IPS-NIHi7 (cell line): ENCODE measurements around the gene PRR22.
"Not testable (repeated sequence)": the region's sequence is repeated elsewhere in the genome, so short reads cannot be mapped to it uniquely, and the experiment has no call there.

Experiments used
- DNase-seq: peaks from one replicate; pipeline ENCODE4 v3.0.0; 2012; ENCODE audit warnings: mixed read lengths; ENCODE audit errors: extremely low spot score

The PRR22 gene

DNA sequence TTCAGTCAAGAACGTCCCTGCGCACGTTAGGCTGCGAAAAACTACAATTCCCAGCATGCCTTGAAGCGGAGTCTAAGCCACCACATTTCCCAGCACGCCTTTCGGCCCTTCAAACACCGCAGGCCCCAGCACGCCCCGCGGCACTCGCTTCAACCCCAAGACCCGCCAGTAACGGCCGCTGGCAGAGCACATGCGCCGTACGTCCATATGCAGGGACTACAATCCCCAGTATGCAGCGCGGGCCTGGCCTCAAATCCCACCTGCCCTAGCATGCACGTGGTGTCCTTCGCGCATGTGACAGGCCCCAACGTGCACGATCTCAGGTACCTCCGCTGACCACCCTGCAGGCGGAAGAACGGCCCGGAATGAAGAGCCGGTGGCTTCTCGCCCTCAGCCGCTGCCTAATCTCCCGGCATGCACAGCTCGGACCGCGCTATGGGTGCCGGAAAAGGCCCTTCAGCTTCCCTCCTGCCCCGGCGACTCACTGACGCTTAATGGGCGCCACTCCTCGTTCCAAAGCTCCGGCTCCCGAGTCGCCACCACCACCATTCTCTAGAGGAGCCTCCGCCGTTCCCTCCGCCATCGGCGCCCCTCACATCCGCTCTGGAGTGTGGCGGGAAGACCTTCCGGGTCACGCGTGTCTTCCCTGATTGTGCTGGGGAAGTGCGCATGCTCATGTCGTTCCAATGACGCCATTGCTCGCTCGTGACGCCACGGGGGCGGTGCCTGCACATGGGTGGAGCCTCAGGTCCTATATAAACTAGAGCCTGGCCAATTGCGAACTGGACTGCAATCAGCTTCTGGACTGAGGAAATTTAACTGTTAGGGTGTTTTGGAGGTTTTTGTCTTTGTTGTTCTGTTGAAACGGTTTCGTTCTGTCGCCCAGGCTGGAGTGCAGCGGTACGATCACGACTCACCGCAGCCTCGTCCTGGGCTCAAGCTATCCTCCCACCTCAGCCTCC is 6.3 kb upstream of the PRR22 start, which contains the start of gene DUS3L:
TSS of gene DUS3L (minus strand) at position 605 of the 962 bp plus-strand sequence. CDS start at position 583, 22 bp downstream.
- peak; percentile 99 for DNase-seq

DNA sequence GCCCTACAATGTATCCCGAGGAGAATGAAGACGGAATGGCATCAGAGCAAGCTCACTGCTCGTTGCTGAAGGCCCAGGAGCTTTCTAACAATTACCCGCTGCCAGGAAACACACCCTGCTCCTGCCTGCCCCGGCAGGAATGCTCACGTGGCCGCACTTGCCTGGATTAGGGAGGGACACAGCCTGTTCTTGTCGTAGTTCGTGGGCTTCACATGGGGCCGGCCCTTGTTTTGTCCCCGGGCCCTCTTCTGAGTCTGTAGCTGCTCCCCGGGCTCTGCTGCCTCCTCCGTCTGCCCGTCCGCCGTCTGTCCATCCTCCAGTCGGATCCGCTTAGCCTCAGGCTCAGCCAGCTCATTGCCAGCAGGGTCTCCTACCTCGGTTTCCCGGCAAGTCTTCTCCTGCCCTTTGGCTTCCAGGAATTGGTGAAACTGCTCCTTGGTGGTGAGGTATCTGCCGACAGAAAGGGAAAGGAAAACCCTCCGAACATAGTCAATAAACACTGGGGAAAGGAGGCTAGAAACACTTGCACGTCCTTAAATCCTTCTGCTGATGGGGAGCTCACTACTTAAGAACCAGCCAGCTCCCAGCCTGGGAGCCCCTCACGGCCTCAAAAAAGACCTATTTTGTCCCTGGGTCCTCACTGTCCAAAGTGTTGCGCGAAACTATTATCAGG is 5.5 kb upstream of the PRR22 start:
- DNase-seq: no peak

DNA sequence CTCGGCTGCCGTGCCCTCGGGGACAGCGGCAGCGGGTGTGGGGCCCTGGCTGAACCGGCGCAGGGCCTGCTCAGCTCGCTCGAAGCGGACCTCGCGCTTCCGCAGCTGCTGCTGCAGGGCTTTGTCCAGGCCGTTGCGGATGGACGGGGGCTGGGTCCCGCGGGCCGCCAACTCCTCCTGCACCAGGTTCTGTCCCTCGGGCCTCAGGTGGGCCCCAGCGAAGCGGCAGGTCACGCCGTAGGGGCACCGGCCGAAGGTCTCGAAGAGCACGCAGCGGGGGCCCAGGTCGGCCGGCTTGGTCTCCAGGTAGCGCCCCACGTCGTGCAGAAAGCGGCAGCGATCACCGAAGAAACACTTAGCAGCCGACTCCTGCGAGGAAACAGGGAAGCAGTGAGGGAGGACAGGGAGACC is 4.8 kb upstream of the PRR22 start:
- DNase-seq: no peak

DNA sequence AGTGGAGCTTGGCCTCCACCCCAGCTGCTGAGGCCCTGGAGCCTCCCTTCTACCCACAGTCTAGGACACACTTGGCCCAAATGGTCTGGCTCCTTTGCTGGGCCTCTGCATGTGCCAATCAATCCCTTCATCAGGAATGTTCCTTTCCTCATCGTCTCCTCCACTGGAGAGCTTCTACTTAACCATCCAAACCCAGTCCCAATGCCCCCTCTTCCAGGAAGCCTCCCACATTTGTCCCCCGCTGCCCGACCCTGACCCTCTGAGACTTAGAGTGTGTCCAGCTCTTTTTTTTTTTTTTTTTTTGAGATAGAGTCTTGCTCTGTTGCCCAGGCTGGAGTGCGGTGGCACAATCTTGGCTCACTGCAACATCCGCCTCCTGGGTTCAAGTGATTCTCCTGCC is 3.9 kb upstream of the PRR22 start:
- no peak for DNase-seq

DNA sequence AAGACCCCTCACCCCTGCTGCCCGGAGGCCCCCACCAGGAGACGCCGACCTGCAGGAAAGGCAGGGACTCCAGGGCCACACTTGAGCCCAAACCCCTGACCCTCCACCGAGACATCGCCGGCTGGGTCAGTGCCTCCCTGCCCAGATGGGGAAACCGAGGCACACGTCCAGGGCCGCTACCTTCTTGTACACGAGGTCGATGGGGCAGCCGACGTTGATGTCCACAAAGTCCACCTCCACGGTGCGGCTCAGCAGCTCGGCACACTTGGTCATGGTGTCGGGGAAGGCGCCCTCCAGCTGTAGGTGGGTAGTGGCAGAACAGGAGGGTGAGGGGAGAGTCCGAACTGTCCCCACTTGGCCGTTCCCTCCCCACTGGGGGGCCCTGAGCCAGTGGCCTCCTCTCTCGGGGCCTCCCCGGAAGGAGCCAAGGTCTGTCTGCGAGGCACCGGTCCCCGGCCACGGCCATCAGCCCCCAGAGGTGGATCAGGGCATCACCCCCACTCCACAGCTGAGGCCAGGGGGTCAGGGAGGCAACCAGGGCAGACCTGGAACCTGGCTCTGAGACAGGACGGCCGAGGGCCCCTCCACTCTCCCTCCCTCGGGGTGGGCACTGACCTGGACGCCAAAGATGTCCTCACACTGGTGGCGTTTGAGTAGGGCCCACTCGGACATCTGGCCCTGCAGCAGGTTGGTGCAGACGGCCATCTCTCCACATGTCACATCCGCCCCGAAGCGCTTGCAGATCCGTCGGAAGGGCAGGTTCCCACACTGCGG is 3.0 kb upstream of the PRR22 start:
- DNase-seq: no peak

DNA sequence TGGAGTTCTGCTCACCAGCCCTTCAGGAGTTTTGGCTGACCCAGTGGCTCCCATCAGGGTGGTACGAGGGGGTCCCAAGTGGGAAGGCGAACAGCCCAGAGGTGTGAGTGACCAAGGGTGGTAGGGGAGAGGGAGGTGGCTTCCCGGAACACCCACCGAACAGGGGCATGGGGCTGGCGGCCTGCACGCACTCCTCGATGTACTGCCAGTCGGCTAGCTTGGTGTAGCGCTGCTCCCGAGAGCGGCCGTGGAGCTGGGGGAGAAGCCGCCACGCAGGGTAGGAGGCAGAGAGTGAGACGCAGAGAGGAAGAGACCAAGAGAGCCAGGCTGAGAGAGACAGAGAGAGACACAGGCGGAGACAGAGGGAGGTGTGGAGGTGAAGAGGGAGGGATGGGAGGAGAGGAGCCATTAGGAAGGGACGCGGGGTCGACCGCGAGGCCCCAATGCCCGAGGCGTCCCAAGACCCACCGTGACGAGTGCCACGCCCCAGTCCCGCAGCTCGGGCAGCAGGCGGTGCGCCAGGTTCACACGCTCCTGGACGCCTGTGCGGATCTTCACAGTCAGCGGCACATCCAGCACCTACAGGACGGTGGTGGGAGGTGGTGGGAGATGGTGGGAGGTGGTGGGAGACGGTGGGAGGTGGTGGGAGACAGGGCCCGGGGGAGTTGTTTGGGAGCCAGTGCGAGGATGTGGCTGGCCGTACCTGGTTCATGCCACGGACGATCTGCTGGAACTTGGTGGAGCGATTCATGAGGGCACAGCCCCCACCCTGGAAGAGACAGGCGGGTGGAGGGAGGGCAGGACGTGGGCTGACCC is 2.3 kb upstream of the PRR22 start:
- DNase-seq: no peak

DNA sequence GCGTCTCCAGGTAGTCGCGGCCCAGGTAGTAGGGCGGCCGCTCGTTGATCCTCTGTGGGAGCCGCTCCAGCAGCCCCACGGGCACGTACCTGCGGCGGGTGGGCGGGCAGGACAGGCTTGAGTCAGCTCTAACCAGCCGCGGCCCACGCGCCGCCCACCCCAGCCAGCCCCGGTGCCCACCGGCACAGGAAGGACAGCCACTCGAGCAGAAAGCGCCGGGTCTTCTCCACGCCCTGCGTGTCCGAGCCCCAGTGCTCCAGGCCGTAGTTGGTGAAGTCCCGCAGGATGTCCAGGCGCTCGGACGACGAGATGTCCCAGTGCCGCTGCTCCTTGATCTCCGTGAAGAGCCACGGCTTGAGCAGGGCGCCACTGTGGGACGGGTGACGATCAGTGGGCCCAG is 877 bp upstream of the PRR22 start:
- DNase-seq: no peak

DNA sequence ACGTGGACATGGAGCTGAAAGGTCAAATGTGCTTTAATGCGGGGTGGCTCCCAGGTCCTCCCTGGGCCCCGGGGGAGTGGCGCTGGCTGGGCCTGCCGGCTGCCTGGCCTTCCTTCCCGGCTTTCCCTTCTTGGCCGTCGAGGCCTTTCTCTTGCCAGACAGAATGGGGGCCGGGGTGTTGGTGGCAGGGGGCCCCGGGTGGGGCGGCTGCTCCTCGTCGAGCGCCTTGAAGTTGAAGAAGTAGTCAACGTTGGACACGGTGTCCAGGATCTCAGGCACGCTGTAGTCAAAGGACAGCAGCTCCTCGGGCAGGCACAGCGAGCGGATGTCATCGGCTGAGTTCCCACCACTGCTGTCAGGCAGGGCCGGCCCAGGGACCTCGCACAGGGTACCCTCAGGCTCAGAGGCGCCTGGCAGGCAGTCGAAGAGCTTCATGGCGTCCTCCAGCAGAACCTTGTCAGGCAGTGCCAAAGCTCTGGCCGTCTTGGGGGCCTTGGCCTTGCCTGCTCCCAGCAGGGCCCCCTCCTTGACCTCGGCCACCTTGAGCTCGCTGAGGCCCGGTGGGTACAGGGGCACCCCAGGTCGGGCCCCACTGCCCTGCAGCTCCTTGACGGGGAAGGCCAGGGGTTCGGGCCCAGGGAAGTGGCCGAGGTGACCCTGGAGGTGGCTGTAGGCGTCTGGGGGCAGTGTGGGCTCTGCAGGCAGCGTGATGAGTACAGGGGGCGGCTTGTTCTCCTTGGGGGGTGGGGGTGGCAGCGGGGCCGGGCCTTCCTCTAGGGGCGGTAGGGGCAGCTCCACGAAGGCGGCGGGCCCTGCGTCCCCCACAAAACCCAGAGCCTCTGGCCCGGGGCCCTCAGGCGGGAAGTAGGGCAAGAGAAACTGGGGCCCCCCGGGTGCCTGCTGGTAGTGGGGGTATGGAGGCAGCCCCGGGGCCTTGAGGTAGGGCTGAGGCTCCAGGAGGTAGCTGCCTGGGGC is 1.3 kb downstream of the PRR22 start:
- DNase-seq: no peak

DNA sequence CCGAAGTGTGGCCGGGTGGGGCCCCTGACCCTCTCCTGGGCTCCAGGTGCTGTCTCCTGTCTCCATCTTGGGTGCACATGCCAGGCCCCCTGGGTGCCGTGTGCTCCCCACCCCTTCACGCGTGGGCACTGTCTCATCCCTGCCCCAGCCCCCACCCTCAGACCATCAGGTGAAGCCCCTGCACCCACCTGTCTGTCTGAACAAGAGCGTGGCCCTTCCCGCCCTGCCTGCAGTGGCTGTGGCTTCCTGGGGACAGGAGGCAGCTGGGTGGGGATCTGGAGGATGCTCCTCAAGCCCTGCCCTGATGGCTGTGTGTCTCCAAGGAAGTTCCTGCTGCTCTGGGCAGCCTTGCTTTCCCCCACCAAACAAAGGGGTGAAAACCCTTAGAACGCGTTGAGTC is 2.2 kb downstream of the PRR22 start:
- DNase-seq: no peak

DNA sequence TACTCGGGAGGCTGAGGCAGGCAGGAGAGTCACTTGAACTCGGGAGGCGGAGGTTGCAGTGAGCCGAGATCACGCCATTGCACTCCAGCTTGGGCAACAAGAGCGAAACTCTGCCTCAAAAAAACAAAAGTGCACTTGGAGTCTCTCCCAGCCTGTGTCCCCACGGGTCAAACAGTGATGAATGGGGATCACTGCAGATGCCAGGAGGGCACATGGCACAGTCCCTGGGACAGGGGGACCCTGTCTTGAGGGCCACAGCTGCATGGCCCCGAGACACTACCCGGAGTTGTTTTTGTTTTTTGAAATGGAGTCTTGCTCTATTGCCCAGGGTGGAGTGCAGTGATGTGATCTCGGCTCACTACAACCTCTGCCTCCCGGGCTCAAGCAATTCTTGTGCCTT is 3.6 kb downstream of the PRR22 start:
- not testable (repeated sequence) for DNase-seq

DNA sequence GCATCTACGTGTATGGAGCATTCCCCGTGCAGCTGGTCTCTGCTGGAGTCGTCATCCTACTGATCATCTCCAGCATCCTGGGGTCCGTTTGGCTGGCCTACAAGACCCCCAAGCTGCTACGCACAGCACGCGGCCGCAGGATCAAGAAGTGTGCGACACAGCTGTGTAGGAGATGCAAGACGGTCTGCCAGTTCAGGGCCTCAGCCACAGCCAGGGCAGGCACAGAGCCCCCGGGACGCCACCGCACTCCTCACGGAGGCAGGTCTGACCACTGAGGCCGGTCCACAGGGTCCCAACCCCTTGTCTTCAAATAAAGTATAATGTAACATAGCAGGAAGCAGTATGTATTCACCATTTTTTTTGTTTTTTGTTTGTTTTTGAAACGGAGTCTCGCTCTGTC is 6.1 kb downstream of the PRR22 start:
- DNase-seq: no peak

DNA sequence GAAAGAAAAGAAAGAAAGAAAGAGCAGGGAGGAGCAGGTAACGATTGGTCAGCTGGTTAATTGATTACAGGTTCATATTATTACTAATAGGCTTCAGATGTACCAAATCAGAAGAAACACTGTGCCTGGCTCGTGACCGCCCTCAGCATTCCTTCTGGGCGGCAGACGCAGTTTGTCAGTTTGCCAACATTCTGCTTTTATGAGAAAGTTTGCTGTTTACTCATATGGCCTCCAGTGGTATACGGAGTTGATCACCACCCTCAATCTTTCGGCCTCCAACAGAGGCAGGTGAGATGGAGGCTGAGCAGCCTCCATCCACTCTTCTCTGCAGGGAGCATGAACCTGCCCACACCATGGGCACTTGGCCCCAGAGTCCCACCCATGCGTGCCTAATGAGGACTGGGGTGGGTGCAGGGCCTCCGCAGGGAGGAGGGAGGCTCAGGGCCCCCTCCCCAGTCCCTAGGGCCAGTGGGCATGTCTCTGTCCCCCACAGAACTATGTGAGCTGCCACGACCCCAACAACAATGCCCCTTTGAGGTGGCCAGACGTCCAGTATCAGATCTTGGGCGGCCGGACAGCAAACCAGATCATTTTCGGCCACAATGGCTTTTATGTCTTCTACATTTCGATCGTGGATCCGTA is 8.8 kb downstream of the PRR22 start:
- DNase-seq: no peak

DNA sequence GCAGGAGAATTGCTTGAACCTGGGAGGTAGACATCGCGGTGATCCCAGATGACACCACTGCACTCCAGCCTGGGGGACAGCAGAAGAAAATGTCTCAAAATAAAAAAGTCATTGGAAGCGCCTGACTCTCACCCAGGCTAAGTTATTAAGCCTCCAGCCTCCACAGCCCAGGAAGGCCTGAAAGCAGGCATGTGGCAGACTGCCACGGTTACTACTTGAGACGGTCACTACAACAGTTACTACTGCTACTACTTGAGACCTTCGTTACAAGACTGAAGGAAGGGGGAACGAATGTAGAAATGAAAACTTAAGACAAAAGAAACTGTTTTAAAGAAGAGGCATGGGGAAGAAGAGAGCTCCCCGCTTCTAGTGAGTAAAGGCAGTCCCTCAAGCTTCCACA is 9.6 kb downstream of the PRR22 start:
- no peak for DNase-seq

DNA sequence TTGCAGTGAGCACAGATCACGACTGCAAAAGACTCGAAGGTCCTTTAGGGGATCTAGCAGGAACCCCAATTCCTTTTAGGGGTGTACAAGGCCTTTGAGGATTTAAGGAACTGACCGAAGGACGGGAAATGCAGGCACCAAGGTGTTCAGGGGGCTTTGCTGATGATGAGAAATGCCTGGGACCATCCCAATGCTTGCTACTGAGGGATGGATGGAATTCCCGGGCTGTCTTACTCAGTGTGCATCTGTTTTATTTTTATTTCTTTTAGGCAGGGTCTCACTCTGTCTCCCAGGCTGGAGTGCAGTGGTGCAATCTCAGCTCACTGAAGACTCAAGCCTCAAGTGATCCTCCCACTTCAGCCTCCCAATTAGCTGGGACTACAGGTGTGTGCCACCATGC is 11.3 kb downstream of the PRR22 start:
- no peak for DNase-seq

DNA sequence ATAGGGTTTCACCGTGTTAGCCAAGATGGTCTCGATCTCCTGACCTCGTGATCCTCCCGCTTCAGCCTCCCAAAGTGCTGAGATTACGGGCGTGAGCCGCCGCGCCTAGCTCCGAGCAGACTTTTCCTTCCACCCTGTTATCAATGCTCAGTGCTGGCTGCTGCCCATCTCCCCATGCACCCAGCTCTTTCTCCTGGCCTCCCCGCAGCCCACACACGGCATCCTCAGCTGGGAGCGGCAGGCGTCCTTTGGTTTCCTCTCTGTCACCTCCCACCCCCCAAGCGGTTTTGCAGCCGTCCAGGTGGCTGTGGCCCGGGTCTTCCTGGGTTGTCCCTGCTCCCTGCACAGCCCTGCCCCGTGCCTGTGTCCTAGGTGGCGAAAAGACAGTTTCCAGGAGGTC is 12.1 kb downstream of the PRR22 start:
- DNase-seq: no peak

DNA sequence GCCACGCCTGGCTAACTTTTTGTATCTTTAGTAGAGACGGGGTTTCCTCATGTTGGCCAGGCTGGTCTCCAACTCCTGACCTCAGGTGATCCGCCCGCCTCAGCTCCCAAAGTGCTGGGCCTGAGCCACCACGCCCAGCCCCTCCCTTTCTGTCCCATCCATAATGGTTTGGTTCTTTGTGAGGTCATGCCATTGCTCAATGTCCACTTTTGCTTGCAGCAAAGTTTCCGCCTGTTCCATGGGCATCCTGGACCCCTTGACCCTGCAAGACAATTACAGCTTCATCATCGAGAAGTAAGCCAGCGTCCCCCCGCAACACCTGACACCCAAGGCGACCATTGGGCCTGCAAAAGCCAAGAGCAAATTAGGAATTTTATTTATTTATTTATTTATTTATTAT is 16.6 kb downstream of the PRR22 start:
- no peak for DNase-seq

DNA sequence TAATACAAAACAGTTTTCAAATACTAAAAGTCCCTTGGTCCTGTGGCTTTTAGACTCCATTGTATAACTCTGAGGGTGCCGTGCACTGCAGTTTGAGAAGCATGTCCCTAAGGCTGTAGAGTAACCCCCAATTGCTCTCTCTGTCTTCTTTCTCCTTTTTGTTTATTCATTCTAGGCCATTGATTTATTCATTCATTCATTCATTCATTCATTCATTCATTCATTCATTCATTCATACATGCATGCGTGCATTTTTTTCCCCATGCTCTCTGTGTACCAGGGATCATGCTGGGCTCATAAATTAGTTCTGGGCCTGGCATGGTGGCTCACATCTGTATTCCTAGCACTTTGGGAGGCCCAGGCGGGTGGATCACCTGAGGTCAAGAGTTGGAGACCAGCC is 19.3 kb downstream of the PRR22 start:
- DNase-seq: no peak

DNA sequence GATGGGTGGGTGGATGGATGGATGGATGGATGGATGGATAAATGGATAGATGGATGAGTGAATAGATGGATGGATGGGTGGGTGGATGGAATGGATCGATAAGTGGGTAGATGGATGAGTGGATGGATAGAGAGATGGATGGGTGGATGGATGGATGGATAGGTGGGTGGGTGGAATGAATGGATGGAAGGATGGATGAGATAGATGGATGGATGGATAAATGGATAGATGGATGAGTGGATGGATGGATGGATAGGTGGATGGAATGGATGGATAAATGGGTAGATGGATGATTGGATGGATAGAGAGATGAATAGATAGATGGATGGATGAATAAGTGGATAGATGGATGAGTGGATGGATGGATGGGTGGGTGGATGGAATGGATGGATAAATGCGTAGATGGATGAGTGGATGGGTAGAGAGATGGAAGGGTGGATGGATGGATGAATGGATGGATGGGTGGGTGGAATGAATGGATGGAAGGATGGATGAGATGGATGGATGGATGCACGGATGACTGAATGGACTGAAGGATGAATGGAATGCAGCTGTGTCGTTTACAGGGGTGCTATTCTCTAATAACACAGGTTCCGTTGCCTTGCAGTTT is 21.8 kb downstream of the PRR22 start:
- DNase-seq: no peak

DNA sequence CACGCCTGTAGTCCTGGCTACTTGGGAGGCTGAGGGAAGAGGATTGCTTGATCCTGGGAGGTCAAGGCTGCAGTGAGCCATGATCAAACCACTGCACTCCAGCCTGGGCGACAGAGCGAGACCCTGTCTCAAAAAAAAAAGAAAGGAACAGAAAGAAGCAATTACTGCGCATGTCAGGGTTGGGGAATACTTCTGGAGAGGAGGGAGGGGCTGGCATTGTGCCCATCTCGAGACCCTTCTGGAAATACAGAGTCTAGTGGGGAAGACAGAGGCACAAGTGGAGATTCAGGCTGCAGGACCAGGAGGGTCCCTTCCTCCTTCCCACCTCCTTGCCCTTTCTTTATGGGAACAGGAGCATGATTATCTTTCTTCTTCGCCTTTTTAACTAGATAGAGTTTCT is 30.8 kb downstream of the PRR22 start:
- DNase-seq: no peak
